ENCODE data around the gene MORN1.

- TF ChIP-seq POLR2AphosphoS5 (IDR thresholded peaks at IDR 0.05; ENCODE audit: low read length) (no peak), E2F8 (IDR thresholded peaks at IDR 0.05; ENCODE audit: low read depth, partially characterized antibody) (no peak), CREB1 (IDR thresholded peaks at IDR 0.05; ENCODE audit: low read depth) (no peak), GABPA (IDR thresholded peaks at IDR 0.05; ENCODE audit: low read depth) (no peak)
- TF ChIP-seq, protein P1, sequence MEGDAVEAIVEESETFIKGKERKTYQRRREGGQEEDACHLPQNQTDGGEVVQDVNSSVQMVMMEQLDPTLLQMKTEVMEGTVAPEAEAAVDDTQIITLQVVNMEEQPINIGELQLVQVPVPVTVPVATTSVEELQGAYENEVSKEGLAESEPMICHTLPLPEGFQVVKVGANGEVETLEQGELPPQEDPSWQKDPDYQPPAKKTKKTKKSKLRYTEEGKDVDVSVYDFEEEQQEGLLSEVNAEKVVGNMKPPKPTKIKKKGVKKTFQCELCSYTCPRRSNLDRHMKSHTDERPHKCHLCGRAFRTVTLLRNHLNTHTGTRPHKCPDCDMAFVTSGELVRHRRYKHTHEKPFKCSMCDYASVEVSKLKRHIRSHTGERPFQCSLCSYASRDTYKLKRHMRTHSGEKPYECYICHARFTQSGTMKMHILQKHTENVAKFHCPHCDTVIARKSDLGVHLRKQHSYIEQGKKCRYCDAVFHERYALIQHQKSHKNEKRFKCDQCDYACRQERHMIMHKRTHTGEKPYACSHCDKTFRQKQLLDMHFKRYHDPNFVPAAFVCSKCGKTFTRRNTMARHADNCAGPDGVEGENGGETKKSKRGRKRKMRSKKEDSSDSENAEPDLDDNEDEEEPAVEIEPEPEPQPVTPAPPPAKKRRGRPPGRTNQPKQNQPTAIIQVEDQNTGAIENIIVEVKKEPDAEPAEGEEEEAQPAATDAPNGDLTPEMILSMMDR (IDR thresholded peaks at IDR 0.05 in 2 of 3, conservative IDR thresholded peaks at IDR 0.05 in 1 of 3; ENCODE audit: control insufficient read depth in 2 of 3, extremely low read depth in 1 of 3, insufficient read depth in 1 of 3, low read depth in 3 of 3, low read length in 3 of 3) = no peak
- TF ChIP-seq, protein P2, sequence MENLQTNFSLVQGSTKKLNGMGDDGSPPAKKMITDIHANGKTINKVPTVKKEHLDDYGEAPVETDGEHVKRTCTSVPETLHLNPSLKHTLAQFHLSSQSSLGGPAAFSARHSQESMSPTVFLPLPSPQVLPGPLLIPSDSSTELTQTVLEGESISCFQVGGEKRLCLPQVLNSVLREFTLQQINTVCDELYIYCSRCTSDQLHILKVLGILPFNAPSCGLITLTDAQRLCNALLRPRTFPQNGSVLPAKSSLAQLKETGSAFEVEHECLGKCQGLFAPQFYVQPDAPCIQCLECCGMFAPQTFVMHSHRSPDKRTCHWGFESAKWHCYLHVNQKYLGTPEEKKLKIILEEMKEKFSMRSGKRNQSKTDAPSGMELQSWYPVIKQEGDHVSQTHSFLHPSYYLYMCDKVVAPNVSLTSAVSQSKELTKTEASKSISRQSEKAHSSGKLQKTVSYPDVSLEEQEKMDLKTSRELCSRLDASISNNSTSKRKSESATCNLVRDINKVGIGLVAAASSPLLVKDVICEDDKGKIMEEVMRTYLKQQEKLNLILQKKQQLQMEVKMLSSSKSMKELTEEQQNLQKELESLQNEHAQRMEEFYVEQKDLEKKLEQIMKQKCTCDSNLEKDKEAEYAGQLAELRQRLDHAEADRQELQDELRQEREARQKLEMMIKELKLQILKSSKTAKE (IDR thresholded peaks at IDR 0.05; ENCODE audit: low read depth, poor library complexity, severe bottlenecking) = no peak
Observed at GRCh38 chr1:2350501-2350900, 40.9 kb downstream of the MORN1 start.

All from GM12878 (cell line).